Measurements from ENCODE around the gene ANKFY1.

DNA sequence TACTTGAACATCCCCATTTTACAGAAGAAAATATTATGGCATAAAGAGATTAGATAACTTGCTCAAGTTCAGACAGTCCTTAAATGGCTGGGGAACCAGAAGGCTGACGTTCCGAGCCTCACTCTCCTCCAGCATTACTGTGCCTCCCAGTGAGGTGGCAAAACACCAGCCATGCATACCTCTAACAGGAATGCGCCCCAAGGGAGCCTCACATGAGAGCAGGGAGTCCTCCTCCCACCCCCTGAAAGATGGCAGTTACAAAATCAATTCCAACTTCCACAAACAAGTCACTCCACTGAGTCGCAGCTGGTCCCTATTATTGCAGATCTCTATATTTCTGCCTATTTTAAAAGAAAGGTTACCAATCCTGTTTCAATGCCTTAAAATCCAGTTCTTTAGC is 55.5 kb downstream of the ANKFY1 start:
- no peak for TF ChIP-seq POLR2A (IDR thresholded peaks at IDR 0.05)
- TF ChIP-seq, protein P1, sequence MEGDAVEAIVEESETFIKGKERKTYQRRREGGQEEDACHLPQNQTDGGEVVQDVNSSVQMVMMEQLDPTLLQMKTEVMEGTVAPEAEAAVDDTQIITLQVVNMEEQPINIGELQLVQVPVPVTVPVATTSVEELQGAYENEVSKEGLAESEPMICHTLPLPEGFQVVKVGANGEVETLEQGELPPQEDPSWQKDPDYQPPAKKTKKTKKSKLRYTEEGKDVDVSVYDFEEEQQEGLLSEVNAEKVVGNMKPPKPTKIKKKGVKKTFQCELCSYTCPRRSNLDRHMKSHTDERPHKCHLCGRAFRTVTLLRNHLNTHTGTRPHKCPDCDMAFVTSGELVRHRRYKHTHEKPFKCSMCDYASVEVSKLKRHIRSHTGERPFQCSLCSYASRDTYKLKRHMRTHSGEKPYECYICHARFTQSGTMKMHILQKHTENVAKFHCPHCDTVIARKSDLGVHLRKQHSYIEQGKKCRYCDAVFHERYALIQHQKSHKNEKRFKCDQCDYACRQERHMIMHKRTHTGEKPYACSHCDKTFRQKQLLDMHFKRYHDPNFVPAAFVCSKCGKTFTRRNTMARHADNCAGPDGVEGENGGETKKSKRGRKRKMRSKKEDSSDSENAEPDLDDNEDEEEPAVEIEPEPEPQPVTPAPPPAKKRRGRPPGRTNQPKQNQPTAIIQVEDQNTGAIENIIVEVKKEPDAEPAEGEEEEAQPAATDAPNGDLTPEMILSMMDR (IDR thresholded peaks at IDR 0.05) = no peak
- no peak for TF ChIP-seq POLR2AphosphoS5 (IDR thresholded peaks at IDR 0.05)
- no peak for TF ChIP-seq EP300 (IDR thresholded peaks at IDR 0.05; ENCODE audit: low read depth)
